ENCODE data around the gene SLX4IP. TPM values are rescaled to one million over a fixed set of nuclear protein-coding genes. Genes with fewer than 3 reads are reported as not detected.
A peak's percentile ranks its signal among the peaks of the same experiment; 100 is the strongest.

Gene SLX4IP
- total and polyA plus RNA-seq, 2 of the 13 experiments (the other 11 are each of a cell fraction or from before 2014, with no cell fraction given), result 3.6 to 7.3 TPM

DNA sequence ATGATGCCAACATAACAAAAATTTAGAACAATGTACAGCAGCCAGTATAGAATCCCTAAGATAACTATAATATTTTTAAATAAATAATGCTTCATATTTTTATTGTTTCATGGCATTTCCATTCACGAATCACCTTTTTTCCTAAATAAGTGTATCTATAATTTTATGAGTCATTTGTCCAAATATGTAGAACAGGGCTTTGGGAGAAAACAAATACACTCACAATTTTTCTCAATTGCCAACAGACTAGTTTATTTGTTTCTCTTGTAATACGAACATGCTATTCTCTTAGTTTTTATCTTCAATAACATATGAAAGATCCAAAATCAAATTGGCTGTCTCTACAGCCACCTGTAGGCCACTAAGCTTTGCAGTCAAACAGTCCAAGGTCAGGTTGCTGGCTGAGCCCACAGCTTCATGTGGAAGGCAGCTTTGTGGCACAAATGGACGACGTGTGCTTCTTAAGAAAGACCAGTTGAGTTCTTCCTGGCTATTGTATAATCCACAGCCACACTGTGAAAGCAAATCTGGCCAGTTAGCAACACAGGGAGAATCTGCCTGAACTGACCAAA, 30.1 kb upstream of the SLX4IP start:
- FAIRE-seq, result no peak
- H3K4me1 ChIP-seq (ENCODE audit: insufficient read depth, low read length), result no peaks in the 10 kb centered on the region
- H3K27me3 ChIP-seq (ENCODE audit: control insufficient read depth in 1 of 2, insufficient read depth in 2 of 2, low read length in 2 of 2), result no peaks in the 10 kb centered on the region
- no peak overlapping the region for H3K27ac ChIP-seq (ENCODE audit: extremely low read length, insufficient read depth, low read length)
- in situ Hi-C loops (cut with HindIII; ENCODE audit: extremely low pct_ligation_motif_present, low pct_unique_long_range_greater_than_20kb), result no loop called here
- WGBS (ENCODE audit: low lambda C conversion rate), result 75% methylated on average over 4 of the region's 4 CpGs
- no peak for DNase-seq (ENCODE audit: low spot score)
- peak; percentile 79 for ATAC-seq
- H3K9ac ChIP-seq (ENCODE audit: insufficient read depth, low read depth, low read length), result no peak overlapping the region
- BruUV-seq (replicated peaks), result no TSS peak
- H3K4me3 ChIP-seq (replicated peaks in 1 of 3; ENCODE audit: insufficient read depth in 1 of 3, low read depth in 2 of 3, low read length in 3 of 3), result no peak overlapping the region
- peaks cover 4 to 10% of the 10 kb centered on the region in 2 experiments; a peak in 3 of 5 replicates for H3K36me3 ChIP-seq (replicated peaks in 1 of 2; ENCODE audit: control insufficient read depth in 1 of 2, insufficient read depth in 2 of 2, low read length in 2 of 2)
- ChIA-PET POLR2A (interaction anchor here (1.4 kb wide), 1 partner anchor 29 kb away, joined by 7 read pairs; the partner anchor contains the start of genes MKKS and SLX4IP), CTCF (ENCODE audit: low intra/inter-chr PET ratio, low total read pairs) (interaction anchor here (1.3 kb wide), 1 partner anchor 88 kb away, joined by 5 read pairs; no protein-coding TSS in a partner anchor)
- H3K79me2 ChIP-seq (ENCODE audit: insufficient read depth, low read length), result no peaks in the 10 kb centered on the region
- no peak overlapping the region for H3K4me2 ChIP-seq (ENCODE audit: low read depth, low read length)
- no peak overlapping the region for H2AFZ ChIP-seq (ENCODE audit: low read length)
- TF ChIP-seq TOPORS (CRISPR knock-in tag; IDR thresholded peaks at IDR 0.05), result 0 out of 2 replicates have a peak, but pooled peaks have one; percentile 52
- peak; percentile 32; the same call in 1 of the 2 replicates for TF ChIP-seq SMC3 (IDR thresholded peaks at IDR 0.05; ENCODE audit: low read length)
- TF ChIP-seq, protein P1, sequence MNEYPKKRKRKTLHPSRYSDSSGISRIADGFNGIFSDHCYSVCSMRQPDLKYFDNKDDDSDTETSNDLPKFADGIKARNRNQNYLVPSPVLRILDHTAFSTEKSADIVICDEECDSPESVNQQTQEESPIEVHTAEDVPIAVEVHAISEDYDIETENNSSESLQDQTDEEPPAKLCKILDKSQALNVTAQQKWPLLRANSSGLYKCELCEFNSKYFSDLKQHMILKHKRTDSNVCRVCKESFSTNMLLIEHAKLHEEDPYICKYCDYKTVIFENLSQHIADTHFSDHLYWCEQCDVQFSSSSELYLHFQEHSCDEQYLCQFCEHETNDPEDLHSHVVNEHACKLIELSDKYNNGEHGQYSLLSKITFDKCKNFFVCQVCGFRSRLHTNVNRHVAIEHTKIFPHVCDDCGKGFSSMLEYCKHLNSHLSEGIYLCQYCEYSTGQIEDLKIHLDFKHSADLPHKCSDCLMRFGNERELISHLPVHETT (CRISPR knock-in tag; conservative IDR thresholded peaks at IDR 0.05), result no peak
- 0 out of 2 replicates have a peak, but pooled peaks have one; percentile 20 for TF ChIP-seq PHF8 (CRISPR knock-in tag; IDR thresholded peaks at IDR 0.05)
- TF ChIP-seq MAZ (IDR thresholded peaks at IDR 0.05; ENCODE audit: borderline replicate concordance, low read depth, low read length), result no peak
- TF ChIP-seq MAZ (CRISPR knock-in tag; IDR thresholded peaks at IDR 0.05; ENCODE audit: low read depth), result no peak
- TF ChIP-seq SMYD3 (CRISPR knock-in tag; IDR thresholded peaks at IDR 0.05), result 0 out of 2 replicates have a peak, but pooled peaks have one; percentile 28
- peak; percentile 74 for TF ChIP-seq STAG1 (CRISPR knock-in tag; IDR thresholded peaks at IDR 0.05)
- TF ChIP-seq PPARG (CRISPR knock-in tag; conservative IDR thresholded peaks at IDR 0.05), result 0 out of 2 replicates have a peak, but pooled peaks have one; percentile 20
- TF ChIP-seq, protein P2, sequence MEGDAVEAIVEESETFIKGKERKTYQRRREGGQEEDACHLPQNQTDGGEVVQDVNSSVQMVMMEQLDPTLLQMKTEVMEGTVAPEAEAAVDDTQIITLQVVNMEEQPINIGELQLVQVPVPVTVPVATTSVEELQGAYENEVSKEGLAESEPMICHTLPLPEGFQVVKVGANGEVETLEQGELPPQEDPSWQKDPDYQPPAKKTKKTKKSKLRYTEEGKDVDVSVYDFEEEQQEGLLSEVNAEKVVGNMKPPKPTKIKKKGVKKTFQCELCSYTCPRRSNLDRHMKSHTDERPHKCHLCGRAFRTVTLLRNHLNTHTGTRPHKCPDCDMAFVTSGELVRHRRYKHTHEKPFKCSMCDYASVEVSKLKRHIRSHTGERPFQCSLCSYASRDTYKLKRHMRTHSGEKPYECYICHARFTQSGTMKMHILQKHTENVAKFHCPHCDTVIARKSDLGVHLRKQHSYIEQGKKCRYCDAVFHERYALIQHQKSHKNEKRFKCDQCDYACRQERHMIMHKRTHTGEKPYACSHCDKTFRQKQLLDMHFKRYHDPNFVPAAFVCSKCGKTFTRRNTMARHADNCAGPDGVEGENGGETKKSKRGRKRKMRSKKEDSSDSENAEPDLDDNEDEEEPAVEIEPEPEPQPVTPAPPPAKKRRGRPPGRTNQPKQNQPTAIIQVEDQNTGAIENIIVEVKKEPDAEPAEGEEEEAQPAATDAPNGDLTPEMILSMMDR (CRISPR knock-in tag; IDR thresholded peaks at IDR 0.05), result peak; percentile 64
- TF ChIP-seq ZMYM4 (CRISPR knock-in tag; IDR thresholded peaks at IDR 0.05), result 0 out of 2 replicates have a peak, but pooled peaks have one; percentile 12
- TF ChIP-seq, protein P3, sequence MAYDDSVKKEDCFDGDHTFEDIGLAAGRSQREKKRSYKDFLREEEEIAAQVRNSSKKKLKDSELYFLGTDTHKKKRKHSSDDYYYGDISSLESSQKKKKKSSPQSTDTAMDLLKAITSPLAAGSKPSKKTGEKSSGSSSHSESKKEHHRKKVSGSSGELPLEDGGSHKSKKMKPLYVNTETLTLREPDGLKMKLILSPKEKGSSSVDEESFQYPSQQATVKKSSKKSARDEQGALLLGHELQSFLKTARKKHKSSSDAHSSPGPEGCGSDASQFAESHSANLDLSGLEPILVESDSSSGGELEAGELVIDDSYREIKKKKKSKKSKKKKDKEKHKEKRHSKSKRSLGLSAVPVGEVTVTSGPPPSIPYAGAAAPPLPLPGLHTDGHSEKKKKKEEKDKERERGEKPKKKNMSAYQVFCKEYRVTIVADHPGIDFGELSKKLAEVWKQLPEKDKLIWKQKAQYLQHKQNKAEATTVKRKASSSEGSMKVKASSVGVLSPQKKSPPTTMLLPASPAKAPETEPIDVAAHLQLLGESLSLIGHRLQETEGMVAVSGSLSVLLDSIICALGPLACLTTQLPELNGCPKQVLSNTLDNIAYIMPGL (CRISPR knock-in tag; IDR thresholded peaks at IDR 0.05; ENCODE audit: borderline replicate concordance in 1 of 2, low read depth in 1 of 2), result no peak
- TF ChIP-seq HCFC1 (IDR thresholded peaks at IDR 0.05; ENCODE audit: low read depth, low read length), result no peak
- TF ChIP-seq JARID2 (CRISPR knock-in tag; IDR thresholded peaks at IDR 0.05; ENCODE audit: insufficient replicate concordance), result no peak
- intact Hi-C loops (cut with micrococcal nuclease; ENCODE audit: unreplicated experiment), result loop anchor here (2.0 to 5.0 kb wide), 3 partner anchors 38 to 143 kb away; no protein-coding TSS in a partner anchor
- no peaks in the 10 kb centered on the region for H4K20me1 ChIP-seq (ENCODE audit: insufficient read depth, low read length)
- no peaks in the 10 kb centered on the region for H3K9me3 ChIP-seq (ENCODE audit: low read length)
